PFSK-1 (cell line): Measurements from ENCODE around the gene ZBTB7A.

Source experiments
- POLR2AphosphoS5 ChIP-seq: IDR thresholded peaks from 2 replicates; pipeline ENCODE4 v1.6.1; 2012; ENCODE audit warnings: low read depth, mild to moderate bottlenecking, control low read depth, low read length, moderate library complexity
- REST ChIP-seq, 2 experiments: IDR thresholded peaks; 2 replicates each; pipeline versions ENCODE4 v1.6.1 to v1.8.0; 2011 to 2012; ENCODE audit warnings: low read depth in 2 of 2, low read length in 2 of 2, control low read depth in 1 of 2, inconsistent platforms in 1 of 2, mild to moderate bottlenecking in 1 of 2, moderate library complexity in 1 of 2; ENCODE audit not compliant: insufficient read depth in 1 of 2
- SIN3A ChIP-seq: IDR thresholded peaks from 2 replicates; pipeline ENCODE4 v1.6.1; 2012; ENCODE audit warnings: mild to moderate bottlenecking, low read length, moderate library complexity, borderline replicate concordance; ENCODE audit not compliant: insufficient read depth
- TAF1 ChIP-seq: IDR thresholded peaks from 2 replicates; pipeline ENCODE4 v1.6.1; 2012; ENCODE audit warnings: low read length, control low read depth, borderline replicate concordance; ENCODE audit not compliant: insufficient read depth

- TF ChIP-seq SIN3A (no peak), TAF1 (no peak), POLR2AphosphoS5 (no peak), REST (IDR thresholded peaks at IDR 0.05; ENCODE audit: insufficient read depth in 1 of 2, low read depth in 2 of 2, low read length in 2 of 2) (no peak)
These were observed 41.4 kb downstream of the ZBTB7A start for GRCh38 chr19:4025317-4025716.
